RWPE1 (cell line): ENCODE measurements around the gene ANXA3.
"Not testable (repeated sequence)": the region's sequence is repeated elsewhere in the genome, so short reads cannot be mapped to it uniquely, and the experiment has no call there.

Source experiments
- CTCF ChIA-PET: fragments of 350-600 bp; sonication (Branson Sonifier 250); formaldehyde crosslinking; extraction: SDS; loops from one replicate; lab custom pipeline; 2021; lab: Yijun Ruan, JAX
- POLR2A ChIA-PET: fragments of 400-600 bp; formaldehyde crosslinking; extraction: SDS; loops from one replicate; lab custom pipeline; 2020; ENCODE audit warnings: antibody characterized with exemption; ENCODE audit not compliant: low non-redundant PET; lab: Yijun Ruan, JAX
- DNase-seq: peaks from one replicate; pipeline ENCODE4 v3.0.0; 2012; ENCODE audit warnings: low spot score
- H3K27ac ChIP-seq: fragments of 450-650 bp; 2 replicates; pipeline ENCODE4 v1.5.1; 2017
- CTCF ChIP-seq: fragments of 450-650 bp; conservative IDR thresholded peaks from 2 replicates; pipeline ENCODE4 v1.5.1; 2017; ENCODE audit warnings: low read depth, mild to moderate bottlenecking

ANXA3 gene

GRCh38 chr4:78533854-78534253 lies 17.7 kb upstream of the ANXA3 start:
- no peak for TF ChIP-seq CTCF
- DNase-seq: no peak
- POLR2A ChIA-PET: no interaction called here
- CTCF ChIA-PET: no interaction called here
- H3K27ac ChIP-seq: no peak overlapping the region

GRCh38 chr4:78534286-78534955 lies 17.1 kb upstream of the ANXA3 start:
- ChIA-PET CTCF (no interaction called here), POLR2A (no interaction called here)
- H3K27ac ChIP-seq: no peak overlapping the region
- DNase-seq: no peak
- TF ChIP-seq CTCF: no peak

- no peak for DNase-seq
- no peak for TF ChIP-seq CTCF
- ChIA-PET CTCF (interaction anchor here (1.5 kb wide), 1 partner anchor 9 kb away, joined by 3 read pairs; the partner anchor contains the start of gene ANXA3), POLR2A (no interaction called here)
- H3K27ac ChIP-seq: no peak overlapping the region
Measured at GRCh38 chr4:78542373-78542772, 9.2 kb upstream of the ANXA3 start.

GRCh38 chr4:78543424-78544125 lies 8.0 kb upstream of the ANXA3 start:
- TF ChIP-seq CTCF: no peak
- no peak overlapping the region for H3K27ac ChIP-seq
- no peak for DNase-seq
- CTCF ChIA-PET: no interaction called here
- POLR2A ChIA-PET: no interaction called here

- H3K27ac ChIP-seq: no peak overlapping the region
- CTCF ChIA-PET: no interaction called here
- POLR2A ChIA-PET: no interaction called here
- no peak for TF ChIP-seq CTCF
- DNase-seq: no peak
Measured at GRCh38 chr4:78544678-78545077, 6.9 kb upstream of the ANXA3 start.

- no peak for DNase-seq
- TF ChIP-seq CTCF: no peak
- no peak overlapping the region for H3K27ac ChIP-seq
- ChIA-PET CTCF (interaction anchor here (0.5 kb wide), 1 partner anchor 586 kb away, joined by 3 read pairs; no protein-coding TSS in a partner anchor), POLR2A (no interaction called here)
Measured at GRCh38 chr4:78545275-78546246, 6.0 kb upstream of the ANXA3 start.

- CTCF ChIA-PET, DNase-seq, H3K27ac ChIP-seq, POLR2A ChIA-PET: not testable (repeated sequence)
Measured at GRCh38 chr4:78547899-78548298, 3.7 kb upstream of the ANXA3 start.

GRCh38 chr4:78548889-78549288 lies 2.7 kb upstream of the ANXA3 start:
- H3K27ac ChIP-seq, DNase-seq, CTCF ChIA-PET, POLR2A ChIA-PET: not testable (repeated sequence)
